ENCODE results near the gene TMEM41B.
"Not testable (repeated sequence)": the region's sequence is repeated elsewhere in the genome, so short reads cannot be mapped to it uniquely, and the experiment has no call there.

The TMEM41B gene

DNA sequence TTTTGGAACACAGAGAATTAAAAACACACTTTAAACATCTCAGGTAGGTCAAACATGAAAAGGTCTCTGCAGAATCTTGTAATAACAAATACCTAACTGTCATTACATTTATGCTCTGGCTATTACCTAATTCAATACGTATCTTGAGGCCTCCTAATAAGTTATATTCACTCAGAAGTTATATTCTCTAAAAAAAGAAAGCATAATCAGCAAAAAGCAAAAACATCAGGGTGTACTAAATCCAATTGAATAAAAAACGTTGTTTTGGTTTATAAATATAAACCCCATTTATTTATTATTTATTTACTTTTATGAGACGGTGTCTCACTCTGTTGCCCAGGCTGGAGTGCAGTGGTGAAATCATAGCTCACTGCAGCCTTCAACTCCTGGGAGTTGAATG, 10.2 kb downstream of the TMEM41B start:
- DNase-seq (ENCODE audit: low read depth), result no peak

DNA sequence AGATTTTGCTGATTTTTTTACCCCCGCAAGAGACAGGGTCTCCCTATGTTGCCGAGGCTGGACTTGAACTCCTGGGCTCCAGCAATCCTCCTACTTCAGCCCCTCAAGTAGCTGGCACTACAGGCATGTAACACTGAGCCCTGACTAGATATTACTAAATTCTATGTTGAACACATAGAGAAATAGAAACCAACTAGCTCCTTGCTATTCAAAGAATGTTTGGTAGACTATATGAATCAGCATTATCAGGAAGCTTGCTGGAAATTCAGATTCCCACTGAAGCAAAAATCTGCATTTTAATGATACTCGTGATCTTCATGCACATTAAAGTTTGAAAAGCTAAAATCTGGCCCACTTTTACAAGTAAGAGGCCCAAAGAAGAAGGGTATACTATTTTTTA, 11.9 kb downstream of the TMEM41B start:
- no peak for DNase-seq (ENCODE audit: low read depth)

DNA sequence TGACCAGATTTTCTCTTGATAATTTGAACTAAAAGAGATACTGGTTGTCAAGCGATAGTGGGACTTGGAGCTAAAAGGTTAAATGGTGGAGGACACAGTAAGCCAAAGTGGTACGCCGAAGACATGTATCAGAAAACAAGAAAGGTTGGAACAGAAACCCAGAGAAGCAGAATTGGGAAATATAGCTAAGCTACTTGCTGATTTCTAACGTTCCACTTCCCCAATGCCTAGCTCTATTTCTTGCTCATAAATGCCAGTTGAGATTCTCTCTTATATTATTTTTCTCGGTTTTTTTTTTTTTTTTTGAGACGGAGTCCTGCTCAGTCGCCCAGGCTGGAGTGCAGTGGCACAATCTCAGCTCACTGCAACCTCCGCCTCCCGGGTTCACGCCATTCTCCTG, 12.7 kb downstream of the TMEM41B start:
- no peak for DNase-seq (ENCODE audit: low read depth)

DNA sequence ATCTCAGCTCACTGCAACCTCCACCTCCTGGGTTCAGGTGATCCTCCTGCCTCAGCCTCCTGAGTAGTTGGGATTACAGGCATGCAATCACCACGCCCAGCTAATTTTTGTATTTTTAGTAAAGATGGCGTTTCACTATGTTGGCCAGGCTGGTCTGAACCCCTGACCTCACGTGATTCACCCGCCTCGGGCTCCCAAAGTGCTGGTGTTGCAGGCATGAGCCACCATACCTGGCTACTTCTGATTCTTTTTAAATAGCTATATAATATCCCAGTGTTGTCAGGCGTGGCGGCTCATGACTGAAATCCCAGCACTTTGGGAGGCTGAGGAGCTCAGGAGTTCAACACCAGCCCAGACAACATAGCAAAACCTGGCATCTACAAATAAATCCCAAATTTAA, 20.7 kb downstream of the TMEM41B start:
- DNase-seq (ENCODE audit: low read depth), result no peak

DNA sequence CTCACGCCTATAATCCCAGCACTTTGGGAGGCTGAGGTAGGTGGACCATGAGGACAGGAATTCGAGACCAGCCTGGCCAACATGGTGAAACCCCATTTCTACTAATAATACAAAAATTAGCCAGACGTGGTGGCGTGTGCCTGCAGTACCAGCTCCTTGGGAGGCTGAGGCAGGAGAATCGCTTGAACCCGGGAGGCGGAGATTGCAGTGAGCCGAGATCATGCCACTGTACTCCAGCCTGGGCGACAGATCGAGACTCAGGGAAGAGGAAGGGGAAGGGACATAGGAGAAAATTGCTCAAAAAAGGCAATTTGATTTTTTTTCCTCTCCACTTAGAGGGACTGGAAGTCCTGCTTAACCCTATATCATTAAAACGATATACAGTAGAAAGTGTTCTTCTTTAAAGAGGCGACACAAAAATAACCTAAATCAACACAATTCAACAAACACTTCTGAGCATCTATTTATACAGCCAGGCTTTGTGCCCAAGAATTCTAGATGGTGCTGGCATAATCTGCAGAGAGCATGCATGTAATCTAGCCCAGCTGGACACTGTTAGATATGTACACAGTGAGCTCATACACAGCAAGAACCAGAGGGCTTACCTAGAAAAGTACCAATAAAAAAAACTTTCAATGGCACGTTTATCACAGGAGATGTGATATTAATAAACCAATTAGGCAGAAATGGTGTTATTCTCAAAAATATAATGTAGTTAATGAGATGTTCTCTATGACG, 28.4 kb downstream of the TMEM41B start:
- DNase-seq (ENCODE audit: low read depth), result no peak

DNA sequence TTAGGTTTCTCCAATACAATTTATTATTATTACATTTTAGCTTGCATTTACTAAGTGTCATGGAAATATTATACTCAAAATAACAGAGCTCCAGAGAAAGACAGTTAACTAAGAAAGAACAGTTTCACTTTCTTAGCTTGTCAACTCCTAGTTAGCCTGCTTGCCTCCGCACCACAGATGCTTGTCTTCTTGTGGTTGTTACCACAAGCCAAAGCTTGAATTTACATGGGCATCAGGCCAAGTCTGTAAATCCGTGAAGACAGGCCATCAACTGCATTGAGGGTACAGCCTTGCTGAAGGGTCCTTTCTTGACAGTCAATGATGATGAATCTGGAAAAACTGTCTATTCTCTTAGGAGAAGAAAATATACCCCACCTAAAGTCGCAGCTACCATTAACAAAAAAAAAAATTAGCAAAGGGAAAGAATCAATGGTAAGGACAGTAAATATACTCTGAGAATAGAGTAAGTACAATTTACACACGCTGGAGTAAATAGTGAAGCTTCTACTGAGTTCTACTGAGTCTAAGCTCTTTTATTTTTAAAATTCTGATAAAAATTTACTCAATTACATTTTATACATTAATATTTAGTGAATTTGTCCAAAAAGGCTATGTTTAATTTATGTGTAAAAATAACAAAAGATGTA, 33.6 kb downstream of the TMEM41B start:
- DNase-seq (ENCODE audit: low read depth), result no peak

DNA sequence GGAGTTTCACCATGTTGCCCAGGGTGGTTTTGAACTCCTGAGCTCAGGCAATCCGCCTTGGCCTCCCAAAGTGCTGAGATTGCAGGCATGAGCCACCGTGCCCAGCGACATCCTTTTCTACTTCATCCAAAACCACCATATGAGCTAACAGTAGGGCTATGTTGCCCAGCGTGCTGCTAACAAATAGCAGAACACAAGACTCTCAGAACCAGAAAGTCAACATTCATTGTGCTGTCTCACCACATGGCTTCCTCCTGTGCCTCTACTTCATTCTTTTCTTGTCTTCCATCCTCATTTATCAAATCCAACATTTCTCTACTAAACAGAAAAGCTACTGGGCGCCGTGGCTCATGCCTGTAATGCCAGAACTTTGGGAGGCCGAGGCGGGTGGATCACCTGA, 37.2 kb downstream of the TMEM41B start:
- DNase-seq (ENCODE audit: low read depth), result no peak

DNA sequence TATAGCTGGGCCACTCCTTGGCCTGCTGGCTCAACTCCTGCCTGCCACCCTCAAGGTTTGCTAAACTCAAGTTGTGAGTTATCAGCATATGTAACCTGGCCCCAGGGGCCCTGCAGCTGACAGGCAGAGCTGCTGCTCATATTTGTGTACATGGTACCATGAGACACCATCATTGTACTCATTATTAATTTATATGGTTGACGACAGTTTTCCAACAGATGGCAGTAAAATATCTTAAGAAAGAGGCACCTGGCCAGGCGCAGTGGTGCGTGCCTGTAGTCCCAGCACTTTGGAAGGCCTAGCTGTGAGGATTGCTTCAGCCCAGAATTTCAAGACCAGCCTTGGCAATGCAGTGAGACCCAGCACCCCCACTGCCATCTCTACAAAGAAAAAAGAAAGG, 37.8 kb downstream of the TMEM41B start:
- no peak for DNase-seq (ENCODE audit: low read depth)

DNA sequence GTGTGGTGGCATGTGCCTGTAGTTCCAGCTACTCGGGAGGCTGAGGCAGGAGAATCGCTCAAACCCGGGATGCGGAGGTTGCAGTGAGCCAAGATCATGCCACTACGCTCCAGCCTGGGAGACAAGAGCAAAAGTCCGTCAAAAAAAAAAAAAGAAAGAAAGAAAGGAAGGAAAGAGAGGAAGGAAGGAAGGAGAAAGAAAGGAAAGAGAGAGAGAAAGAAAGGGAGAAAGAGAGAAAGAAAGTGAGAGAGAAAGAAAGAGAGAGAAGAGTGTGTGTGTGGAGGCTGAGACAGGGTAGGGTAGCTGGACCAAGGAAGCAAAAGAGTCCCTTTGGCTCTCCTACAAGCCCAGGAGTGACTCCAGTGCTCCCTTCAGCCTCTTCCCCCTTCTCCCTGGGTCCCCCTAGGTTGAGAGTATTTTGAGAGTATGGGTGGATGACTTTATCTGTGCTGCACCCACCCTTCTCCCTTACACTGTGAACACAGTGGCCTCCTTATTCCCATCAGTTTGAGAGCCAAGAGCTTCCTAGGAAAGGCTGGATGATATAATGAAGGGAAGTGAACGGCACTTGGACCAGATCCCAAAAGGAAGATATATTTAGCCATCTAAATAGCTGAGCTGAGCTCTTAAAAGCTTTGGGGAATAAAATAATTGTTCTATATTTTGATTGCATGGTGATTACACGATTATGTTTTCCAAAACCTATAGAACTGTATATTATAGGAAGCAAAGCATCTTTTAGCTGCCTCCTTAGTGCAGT, 39.7 kb downstream of the TMEM41B start:
- DNase-seq (ENCODE audit: low read depth), result no peak

DNA sequence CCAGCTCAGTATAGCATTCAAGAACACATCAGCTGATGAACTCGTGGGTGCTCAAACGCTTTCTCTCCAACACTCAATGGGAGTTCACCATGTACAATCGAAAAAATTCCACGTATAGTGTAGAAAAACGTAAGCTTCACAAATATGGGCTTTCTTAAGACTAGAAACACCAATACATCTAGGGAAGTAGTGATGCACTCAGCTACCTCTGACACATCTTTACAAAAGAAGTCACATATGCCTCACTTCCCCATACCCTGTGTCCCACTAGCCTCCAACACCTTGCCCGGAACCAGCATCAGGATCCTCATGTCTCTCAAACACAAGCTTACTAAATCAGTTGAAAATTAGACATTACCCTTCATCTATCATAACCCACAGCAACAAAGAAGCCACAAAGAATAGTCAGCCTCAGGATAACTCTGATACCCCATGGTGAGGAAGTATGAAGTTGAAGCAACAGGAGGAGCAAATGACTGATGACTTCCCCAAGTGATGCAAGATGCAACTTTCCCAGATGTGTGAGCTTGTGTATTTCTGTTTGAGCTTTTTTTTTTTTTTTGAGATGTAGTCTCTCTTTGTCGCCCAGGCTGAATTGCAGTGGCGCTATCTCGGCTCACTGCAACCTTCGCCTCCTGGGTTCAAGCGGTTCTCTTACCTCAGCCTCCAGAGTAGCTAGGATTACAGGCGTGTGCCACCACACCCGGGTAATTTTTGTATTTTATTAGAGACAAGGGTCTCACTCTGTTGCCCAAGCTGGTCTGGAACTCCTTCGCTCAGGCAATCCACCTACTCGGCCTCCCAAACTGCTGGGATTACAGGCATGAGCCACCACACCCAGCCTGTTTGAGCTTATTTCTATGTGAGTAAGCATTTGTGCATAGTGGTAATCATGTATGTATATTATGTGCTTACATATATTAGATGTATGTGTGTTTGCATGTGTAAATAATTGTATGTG, 40.7 kb downstream of the TMEM41B start:
- peak; percentile 20 for DNase-seq (ENCODE audit: low read depth)

DNA sequence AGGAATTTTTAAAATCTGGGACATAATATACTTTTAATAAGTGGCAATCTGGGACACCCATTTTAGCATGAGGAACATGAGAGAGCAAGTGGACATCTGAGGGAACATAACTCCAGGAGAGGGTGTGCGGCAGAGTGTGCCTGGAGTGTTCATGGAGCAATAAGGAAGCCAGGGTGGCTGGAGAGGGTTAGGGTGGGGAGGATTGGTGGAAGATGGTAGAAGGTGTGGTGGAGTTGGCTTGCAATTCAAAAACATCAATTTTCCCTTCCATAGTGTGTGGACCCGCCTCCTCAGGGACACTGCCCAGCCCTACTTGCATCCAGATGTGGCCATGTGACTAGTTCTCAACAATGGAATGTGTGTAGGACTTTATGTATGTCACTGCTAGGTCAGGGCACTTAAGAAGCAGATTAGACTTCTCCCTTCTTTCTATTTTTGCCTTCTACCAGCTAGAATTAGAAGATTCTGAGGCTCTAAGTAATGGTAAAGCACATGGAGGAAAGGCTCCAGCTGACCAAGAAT, 44.8 kb downstream of the TMEM41B start:
- DNase-seq (ENCODE audit: low read depth), result no peak

DNA sequence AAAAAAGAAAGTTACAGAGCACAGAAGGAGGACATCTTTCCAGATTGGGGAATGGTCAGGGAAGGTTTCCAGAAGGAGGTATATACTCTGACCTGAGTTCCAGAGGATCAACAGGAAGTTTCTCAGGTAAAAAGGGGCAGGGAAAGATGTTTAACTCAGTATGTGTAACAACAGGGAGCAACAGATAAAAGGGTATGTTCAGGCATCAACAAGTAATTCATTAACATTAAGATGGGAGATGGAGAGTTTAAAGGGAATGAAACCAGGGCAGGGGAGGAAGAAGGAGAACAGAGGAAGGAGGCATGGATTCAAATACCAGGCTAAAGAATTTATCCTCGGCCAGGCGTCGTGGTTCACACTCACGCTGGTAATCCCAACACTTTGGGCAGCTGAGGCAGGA, 46.7 kb downstream of the TMEM41B start:
- no peak for DNase-seq (ENCODE audit: low read depth)

DNA sequence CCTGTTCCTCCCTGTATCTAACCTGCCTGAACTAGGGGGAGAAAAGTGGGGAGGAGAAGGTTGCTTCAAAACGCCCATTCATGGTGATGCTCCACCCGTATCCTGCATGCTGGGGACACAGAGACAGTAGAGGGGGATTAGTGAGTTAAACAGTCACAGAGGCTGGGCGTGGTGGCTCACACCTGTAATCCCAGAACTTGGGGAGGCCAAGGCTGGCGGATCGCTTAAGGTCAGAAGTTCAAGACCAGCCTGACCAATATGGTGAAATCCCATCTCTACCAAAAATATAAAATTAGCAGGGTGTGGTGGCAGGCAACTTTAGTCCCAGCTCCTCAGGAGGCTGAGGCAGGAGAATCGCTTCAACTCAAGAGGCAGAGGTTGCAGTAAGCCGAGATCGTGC, 47.5 kb downstream of the TMEM41B start:
- no peak for DNase-seq (ENCODE audit: low read depth)

DNA sequence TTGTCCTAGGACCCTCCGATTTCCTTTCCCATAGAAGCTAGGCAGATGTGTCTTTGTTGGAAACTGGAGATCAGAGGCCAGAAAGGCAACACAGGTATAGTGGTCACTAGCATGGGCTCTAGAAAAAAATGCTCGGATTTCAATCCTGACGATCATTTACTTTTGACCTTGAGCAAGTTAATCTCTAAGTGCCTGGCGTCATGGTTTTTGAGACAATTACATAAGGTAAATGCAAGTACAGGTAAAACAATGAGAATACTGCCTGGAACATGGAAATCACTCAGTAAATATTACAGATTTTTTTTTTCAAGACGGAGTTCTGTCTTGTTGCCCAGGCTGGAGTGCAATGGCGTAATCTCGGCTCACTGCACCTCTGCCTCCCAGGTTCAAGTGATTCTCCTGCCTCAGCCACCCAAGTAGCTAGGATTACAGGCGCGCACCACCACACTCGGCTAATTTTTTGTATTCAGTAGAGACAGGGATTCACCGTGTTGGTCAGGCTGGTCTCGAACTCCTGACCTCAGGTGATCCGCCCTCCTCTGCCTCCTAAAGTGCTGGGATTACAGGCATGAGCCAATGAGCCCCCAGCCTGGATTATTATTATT, 48.2 kb downstream of the TMEM41B start:
- DNase-seq (ENCODE audit: low read depth), result no peak

DNA sequence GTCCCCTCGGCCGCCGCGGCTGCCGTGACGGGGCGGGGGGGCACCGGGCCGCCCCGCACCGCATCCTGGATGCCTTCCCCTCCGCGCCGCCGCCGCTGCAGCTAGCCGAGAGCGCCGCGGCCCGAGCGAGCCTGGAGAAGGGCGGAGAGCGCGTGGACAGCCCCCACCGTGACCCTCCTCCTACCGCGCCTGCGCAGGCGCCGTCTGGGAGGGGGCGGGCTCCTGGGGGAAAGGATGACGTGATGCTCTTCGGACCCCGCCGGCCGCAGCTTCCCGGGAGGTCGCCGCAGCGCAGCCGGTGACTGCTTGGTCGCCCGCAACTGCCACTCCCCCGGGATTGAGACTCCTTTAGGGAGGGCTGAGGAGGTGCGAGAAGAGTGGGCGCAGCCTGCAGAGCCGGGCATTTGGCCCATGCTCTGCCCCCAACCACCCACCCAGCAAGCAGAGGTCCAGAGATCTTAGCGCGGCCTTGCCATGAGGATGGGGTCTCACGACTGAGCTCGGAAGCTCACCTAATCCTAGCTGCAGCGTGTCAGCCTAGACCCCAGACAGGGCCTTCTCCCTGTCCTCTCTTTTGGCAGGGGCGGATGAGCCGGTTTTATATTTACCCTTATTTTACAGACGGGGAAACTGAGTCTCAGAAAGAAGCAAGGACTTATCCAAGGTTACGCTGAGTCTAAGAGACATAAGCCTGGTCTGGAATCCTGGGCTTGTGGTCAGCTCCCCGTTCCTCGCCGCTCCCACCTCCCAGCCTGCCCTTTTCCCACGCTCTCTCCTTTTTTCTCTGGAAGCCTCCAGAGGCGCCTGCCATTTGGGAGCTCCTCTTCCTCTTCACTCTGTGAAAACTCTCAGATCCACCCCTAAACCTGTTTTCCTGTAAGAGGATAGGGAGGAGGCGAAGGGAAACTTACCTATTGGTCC, 48.9 kb downstream of the TMEM41B start, which contains the start of gene DENND5A:
TSS of gene DENND5A (minus strand) at position 140 of the 921 bp plus-strand sequence. CDS start 281 bp downstream, outside the sequence.
- DNase-seq (ENCODE audit: low read depth), result peak; percentile 43

DNA sequence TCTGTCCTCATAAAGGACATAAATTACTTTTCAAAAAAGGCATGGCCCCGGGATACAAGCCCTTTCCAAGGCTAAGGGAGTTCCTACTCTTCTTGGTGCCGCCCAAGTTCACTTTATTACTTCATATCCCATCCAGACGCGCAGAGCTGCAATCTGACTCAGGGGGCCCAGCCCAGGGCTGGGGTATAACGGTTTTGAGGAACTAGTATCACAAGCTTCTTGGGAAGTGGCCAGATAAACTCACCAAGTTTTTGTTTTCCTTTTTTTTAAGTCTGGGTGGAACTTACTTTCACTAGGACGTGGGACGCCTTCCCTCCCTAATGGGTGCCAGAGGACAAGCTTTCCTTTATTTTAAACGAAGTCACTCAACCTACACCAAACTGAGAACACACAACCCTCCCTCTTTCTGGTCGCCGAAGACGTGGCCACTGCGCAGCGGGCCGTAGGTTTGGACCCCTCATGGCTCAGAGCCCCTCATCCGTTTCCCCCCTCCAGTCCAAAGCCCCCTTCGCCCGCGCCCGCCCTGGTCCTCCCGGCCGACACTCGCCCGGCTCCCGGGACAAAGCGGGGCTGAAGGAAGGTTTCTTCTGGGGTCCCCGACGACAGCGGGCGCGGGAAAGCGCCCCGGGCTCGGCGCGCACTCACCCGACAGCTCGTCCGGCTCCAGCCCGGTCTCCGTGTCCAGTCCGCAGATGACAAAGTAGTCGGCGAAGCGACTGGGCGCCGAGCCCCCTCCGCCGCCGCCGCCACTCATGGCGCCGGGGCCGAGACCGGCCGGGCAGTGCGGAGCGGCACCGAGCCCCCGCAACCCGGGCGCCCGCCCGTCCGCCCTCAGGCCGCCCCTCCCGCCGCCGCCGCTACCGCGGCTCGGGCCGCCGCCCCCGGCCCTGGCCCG, 49.8 kb downstream of the TMEM41B start:
- peak; percentile 66 for DNase-seq (ENCODE audit: low read depth)

DNA sequence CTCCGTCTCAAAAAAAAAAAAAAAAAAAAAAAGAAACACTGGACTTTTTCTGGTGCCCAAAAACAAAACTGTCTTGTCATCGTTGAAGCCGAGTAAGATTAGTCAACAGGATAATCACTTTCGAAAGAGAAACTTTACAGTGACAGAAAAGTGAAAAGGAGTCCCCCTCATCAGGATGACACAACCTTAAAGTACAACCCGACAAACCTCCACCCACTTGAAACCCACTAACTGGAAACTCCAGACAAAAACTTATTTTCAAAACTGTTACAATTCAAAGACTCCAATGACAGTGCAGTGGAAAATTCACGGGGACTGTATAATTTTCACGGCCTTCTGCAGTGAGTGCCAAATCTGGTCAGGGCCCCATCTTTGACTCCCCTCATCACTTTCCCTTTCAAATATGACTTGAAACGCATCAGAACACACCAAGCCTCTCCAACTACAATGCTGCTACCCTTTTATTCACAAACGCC, 50.5 kb downstream of the TMEM41B start:
- peak; percentile 37 for DNase-seq (ENCODE audit: low read depth)

DNA sequence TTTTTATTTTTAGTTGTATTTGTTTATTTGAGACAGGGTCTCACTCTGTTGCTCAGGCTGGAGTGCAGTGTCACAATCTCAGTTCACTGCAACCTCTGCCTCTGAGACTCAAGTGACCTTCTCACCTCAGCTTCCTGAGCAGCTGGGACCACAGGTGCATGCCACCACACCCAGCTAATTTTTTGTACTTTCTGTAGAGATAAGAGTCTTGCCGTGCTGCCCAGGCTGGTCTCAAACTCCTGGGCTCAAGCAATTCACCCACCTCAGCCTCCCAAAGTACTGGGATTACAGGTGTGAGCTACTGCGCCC, 53.6 kb downstream of the TMEM41B start:
- DNase-seq (ENCODE audit: low read depth), result not testable (repeated sequence)
